ENCODE results near the gene FCHSD2. TPM values are rescaled to one million over a fixed set of nuclear protein-coding genes. Genes with fewer than 3 reads are reported as not detected.
A peak's percentile ranks its signal among the peaks of the same experiment; 100 is the strongest.
"Not testable (repeated sequence)": the region's sequence is repeated elsewhere in the genome, so short reads cannot be mapped to it uniquely, and the experiment has no call there.

The FCHSD2 gene
- total and polyA plus RNA-seq, 2 donors (not counting 1 experiment from before 2014, with no cell fraction given), result 19.5 to 40.6 TPM

GRCh38 chr11:72828692-72829101 is 313.4 kb downstream of the FCHSD2 start:
- no peaks in the 10 kb centered on the region for H4K20me1 ChIP-seq (ENCODE audit: control insufficient read depth, extremely low read depth, insufficient read depth, low read length)
- H3K4me2 ChIP-seq (ENCODE audit: extremely low read depth, insufficient read depth, low read length), result no peak overlapping the region
- H3K79me2 ChIP-seq (ENCODE audit: control insufficient read depth, insufficient read depth, low read length), result no peaks in the 10 kb centered on the region
- no peak overlapping the region for H3K9ac ChIP-seq (ENCODE audit: insufficient read depth, low read length)
- H2AFZ ChIP-seq (ENCODE audit: low read length), result no peak overlapping the region
- no peaks in the 10 kb centered on the region for H3K27me3 ChIP-seq (ENCODE audit: control insufficient read depth, insufficient read depth, low read length)
- no peaks in the 10 kb centered on the region for H3K9me3 ChIP-seq (ENCODE audit: control insufficient read depth, insufficient read depth, low read depth, low read length)
- H3K27ac ChIP-seq (ENCODE audit: insufficient read depth, low read length), result no peak overlapping the region
- no peak overlapping the region for H3K4me3 ChIP-seq (replicated peaks in 1 of 4; ENCODE audit: control extremely low read depth in 1 of 4, insufficient read depth in 1 of 4, low read depth in 3 of 4, low read length in 4 of 4)
- TF ChIP-seq, protein P1, sequence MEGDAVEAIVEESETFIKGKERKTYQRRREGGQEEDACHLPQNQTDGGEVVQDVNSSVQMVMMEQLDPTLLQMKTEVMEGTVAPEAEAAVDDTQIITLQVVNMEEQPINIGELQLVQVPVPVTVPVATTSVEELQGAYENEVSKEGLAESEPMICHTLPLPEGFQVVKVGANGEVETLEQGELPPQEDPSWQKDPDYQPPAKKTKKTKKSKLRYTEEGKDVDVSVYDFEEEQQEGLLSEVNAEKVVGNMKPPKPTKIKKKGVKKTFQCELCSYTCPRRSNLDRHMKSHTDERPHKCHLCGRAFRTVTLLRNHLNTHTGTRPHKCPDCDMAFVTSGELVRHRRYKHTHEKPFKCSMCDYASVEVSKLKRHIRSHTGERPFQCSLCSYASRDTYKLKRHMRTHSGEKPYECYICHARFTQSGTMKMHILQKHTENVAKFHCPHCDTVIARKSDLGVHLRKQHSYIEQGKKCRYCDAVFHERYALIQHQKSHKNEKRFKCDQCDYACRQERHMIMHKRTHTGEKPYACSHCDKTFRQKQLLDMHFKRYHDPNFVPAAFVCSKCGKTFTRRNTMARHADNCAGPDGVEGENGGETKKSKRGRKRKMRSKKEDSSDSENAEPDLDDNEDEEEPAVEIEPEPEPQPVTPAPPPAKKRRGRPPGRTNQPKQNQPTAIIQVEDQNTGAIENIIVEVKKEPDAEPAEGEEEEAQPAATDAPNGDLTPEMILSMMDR (conservative IDR thresholded peaks at IDR 0.05 in 1 of 2, IDR thresholded peaks at IDR 0.05 in 1 of 2; ENCODE audit: low read depth in 1 of 2, low read length in 2 of 2), result no peak
- peaks cover 9% of the 10 kb centered on the region for H3K4me1 ChIP-seq (ENCODE audit: control insufficient read depth, extremely low read depth, insufficient read depth, low read length)
- H3K36me3 ChIP-seq (ENCODE audit: control insufficient read depth, insufficient read depth, low read length), result no peaks in the 10 kb centered on the region
- no peak for DNase-seq (ENCODE audit: low read depth in 2 of 2)

DNA sequence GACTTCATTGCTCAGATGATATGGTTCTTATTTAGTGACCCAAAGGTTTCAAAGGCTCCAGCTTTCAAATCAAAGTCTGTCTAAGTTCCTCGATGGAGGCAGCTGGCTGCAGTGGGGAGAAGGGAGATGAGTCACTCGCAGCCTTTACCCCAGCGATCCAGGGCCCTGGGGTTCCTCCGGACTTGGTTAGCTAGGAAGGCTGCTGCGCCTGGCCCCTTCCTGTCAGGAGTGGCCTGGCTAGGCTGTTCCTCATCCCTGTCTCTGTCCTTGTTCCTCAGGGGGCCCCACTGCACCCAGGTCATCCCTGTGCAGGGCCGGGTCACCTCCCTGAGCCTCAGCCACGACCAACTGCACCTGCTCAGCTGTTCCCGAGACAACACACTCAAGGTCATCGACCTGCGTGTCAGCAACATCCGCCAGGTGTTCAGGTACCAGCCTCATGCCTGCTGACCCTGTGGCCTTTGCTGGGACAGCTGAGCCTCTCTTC is 314.0 kb downstream of the FCHSD2 start:
- Histone ChIP-seq H4K20me1 (ENCODE audit: control insufficient read depth, extremely low read depth, insufficient read depth, low read length) (no peaks in the 10 kb centered on the region), H3K4me2 (ENCODE audit: extremely low read depth, insufficient read depth, low read length) (peak overlapping the region; percentile 6), H3K4me1 (ENCODE audit: control insufficient read depth, extremely low read depth, insufficient read depth, low read length) (peaks cover 9% of the 10 kb centered on the region), H3K27me3 (ENCODE audit: control insufficient read depth, insufficient read depth, low read length) (no peaks in the 10 kb centered on the region), H3K9ac (ENCODE audit: insufficient read depth, low read length) (peak overlapping the region; percentile 1), H3K9me3 (ENCODE audit: control insufficient read depth, insufficient read depth, low read depth, low read length) (no peaks in the 10 kb centered on the region), H3K27ac (ENCODE audit: insufficient read depth, low read length) (peak overlapping the region; percentile 39), H3K4me3 (replicated peaks in 1 of 4; ENCODE audit: control extremely low read depth in 1 of 4, insufficient read depth in 1 of 4, low read depth in 3 of 4, low read length in 4 of 4) (no peak overlapping the region), H3K36me3 (ENCODE audit: control insufficient read depth, insufficient read depth, low read length) (no peaks in the 10 kb centered on the region), H3K79me2 (ENCODE audit: control insufficient read depth, insufficient read depth, low read length) (no peaks in the 10 kb centered on the region), H2AFZ (ENCODE audit: low read length) (no peak overlapping the region)
- TF ChIP-seq, protein P1 (conservative IDR thresholded peaks at IDR 0.05 in 1 of 2, IDR thresholded peaks at IDR 0.05 in 1 of 2; ENCODE audit: low read depth in 1 of 2, low read length in 2 of 2), result no peak
- TF ChIP-seq EZH2 (IDR thresholded peaks at IDR 0.05; ENCODE audit: low read length, missing control alignments), result no peak
- DNase-seq (ENCODE audit: low read depth in 2 of 2), result peak in 1 of 2 donors; percentile 48

DNA sequence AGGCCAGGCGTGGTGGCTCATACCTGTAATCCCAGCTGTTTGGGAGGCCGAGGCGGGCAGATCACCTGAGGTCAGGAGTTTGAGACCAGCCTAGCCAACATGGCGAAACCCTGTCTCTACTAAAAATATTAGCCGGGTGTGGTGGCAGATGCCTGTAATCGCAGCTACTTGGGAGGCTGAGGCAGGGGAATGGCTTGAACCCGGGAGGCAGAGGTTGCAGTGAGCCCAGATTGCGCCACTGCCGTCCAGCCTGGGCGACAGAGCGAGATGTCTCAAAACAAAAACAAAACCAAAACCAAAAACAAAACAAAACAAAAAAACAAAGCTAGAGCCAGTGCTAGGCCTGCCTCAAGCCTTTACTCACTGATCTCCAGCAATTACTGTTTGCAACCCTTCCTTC is 314.5 kb downstream of the FCHSD2 start:
- not testable (repeated sequence) for H3K4me1 ChIP-seq (ENCODE audit: control insufficient read depth, extremely low read depth, insufficient read depth, low read length); H2AFZ ChIP-seq (ENCODE audit: low read length); H3K9me3 ChIP-seq (ENCODE audit: control insufficient read depth, insufficient read depth, low read depth, low read length); H3K79me2 ChIP-seq (ENCODE audit: control insufficient read depth, insufficient read depth, low read length); H3K4me3 ChIP-seq (replicated peaks in 1 of 4; ENCODE audit: control extremely low read depth in 1 of 4, insufficient read depth in 1 of 4, low read depth in 3 of 4, low read length in 4 of 4); H3K36me3 ChIP-seq (ENCODE audit: control insufficient read depth, insufficient read depth, low read length); H4K20me1 ChIP-seq (ENCODE audit: control insufficient read depth, extremely low read depth, insufficient read depth, low read length); DNase-seq (ENCODE audit: low read depth in 2 of 2); H3K27me3 ChIP-seq (ENCODE audit: control insufficient read depth, insufficient read depth, low read length)
- H3K27ac ChIP-seq (ENCODE audit: insufficient read depth, low read length), result peak overlapping the region; percentile 39
- H3K4me2 ChIP-seq (ENCODE audit: extremely low read depth, insufficient read depth, low read length), result peak overlapping the region; percentile 6
- peak overlapping the region; percentile 1 for H3K9ac ChIP-seq (ENCODE audit: insufficient read depth, low read length)
